Measurements from ENCODE around the gene SERBP1.
A peak's percentile ranks its signal among the peaks of the same experiment; 100 is the strongest.
"Not testable (repeated sequence)": the region's sequence is repeated elsewhere in the genome, so short reads cannot be mapped to it uniquely, and the experiment has no call there.

The SERBP1 gene

DNA sequence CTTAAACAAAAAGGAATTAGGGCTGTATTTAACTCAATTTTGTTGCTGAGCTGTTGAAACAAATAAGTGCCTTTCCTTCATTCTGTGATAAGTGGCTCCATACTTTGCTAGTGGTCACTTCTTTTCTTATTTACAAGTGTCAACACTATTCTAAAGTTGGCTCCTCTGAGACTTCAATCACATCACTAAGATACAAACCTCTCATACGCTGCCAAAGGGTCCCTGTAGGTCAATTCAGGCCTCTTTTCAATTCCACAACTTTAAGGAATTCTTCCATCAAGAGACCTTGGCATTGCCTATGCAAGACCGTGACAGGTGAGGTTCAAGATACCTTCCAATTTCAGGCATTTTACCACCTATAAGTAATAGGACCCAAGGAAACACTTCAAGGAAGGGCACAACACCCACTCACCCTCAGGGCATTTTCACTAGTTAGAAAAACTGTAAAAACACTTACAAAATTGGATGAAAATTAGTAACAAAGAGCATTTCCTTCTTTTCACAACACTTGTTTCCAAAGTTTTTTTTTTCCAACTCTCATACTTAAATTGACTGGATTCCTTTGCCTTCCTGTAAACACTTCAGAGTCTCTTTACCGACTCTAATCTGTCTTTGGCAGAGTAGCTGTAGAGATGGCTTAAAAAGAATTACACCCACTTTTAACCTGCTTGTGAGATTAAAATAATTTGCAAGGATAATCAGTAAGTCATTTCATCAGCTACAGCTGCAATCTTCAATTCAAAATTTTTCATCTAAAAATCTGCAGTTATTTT lies 24.5 kb downstream of the SERBP1 start:
- no peak for DNase-seq (ENCODE audit: low spot score)

DNA sequence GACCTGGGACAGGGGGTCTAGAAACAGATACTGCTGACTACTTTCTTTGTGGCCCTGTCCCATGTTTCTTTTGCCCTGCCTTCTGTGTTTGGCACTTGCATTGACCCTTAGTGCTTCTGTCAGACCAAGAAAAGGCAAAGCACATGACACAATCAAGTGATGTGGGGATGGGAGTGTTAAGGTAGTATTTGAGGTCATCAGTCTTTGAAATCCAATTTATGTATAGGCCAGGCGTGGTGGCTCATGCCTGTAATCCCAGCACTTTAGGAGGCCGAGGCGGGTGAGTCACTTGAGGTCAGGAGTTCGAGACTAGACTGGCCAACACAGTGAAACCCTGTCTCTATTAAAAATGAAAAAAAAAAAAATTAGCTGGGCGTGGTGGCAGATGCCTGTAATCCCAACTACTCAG lies 26.0 kb downstream of the SERBP1 start:
- no peak for DNase-seq (ENCODE audit: low spot score)

DNA sequence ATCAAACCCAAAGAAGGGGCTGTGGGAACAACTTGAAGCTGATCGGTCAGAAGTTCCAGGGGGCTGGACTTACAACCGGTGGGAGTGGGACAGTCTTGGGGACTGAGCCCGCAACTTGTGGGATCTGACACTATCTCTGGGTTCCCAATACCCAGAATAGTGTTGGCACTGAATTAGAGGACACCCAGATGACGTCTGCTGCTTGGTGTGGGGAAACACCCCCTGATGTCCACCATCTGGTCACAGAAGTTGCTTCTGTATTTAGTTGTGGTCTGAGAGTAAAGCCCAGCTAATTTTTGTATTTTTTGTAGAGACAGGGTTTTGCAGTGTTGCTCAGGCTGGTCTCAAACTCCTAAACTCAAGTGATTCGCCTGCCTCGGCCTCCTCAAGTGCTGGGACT lies 28.8 kb downstream of the SERBP1 start:
- DNase-seq (ENCODE audit: low spot score) = no peak

DNA sequence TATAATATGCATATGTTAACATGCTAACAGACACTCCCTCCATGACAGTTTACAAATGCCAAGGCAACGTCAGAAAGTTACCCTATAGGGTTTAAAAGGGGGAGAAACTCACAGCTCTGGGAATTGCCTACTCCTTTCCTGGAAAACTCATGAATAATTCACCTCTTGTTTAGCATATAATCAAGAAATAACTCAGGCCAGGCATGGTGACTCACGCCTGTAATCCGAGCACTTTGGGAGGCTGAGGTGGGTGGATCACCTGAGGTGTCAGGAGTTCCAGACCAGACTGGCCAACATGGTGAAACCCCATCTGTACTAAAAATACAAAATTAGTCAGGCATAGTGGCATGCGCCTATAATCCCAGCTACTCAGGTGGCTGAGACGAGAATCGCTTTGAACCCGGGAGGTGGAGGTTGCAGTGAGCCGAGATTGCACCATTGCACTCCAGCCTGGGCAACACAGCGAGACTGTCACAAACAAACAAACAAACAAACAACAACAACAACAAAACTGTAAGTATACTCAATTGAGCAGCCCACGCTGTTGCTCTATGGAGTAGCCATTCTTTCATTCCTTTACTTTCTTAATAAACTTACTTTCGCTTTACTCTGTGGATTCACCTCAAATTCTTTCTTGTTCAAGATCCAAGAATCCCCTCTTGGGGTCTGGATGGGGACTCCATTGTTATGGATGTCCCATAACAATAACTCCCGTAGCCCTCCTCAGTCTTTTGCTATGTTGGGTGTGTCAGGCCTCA lies 30.0 kb downstream of the SERBP1 start:
- not testable (repeated sequence) for DNase-seq (ENCODE audit: low spot score)

DNA sequence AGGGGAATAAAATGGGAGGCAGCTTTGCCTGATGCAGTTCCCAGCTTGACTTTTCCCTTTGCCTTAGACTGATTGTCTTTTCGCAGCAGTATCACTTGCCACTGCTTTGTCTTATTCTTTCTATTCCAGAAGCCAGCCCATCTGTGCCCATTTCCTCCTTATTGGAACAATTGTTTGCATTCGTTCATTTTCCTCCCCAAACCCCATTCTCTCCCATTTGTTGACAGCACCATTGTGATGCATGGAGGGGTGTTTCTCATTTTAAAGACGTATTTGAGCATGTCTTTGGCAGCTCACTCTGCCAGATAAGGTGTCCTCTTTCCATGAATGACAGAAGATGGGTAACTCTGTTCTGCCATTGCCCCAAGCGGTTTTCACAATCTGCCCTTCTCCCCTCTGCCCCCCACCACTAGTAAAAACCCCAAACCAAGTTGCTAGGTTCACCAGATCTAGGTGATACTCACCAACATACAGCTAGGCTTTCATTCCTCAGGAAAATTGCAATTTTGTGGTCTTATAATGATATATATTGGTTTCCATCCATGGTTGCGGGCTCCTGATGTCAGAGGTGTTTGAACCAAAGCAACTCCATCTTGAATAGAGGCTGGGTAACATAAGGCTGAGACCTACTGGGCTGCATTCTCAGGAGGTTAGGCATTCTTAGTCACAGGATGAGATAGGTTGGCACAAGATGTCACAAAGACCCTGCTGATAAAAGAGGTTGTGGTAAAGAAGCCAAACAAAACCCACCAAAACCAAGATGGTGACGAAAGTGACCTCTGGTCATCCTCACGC lies 30.8 kb downstream of the SERBP1 start:
- no peak for DNase-seq (ENCODE audit: low spot score)

DNA sequence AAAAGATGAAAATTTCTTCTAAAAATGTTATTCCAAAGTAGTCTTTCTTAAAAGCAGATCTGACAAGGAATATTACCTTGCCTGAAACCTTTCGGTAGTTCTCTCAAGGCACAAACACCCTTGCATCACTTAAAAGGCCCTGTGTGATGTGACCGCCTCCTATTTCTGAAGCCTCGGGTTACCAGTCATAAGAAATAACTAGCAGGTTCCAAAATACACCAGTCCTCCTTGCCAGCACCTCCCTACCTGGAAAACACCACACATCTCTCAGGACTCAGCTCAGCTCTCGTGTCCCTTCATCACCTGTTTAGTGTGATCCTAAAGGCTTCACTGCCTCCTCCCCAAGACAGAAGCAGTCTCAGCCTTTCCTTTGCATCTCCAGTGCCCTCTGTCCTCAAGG lies 35.7 kb downstream of the SERBP1 start:
- DNase-seq (ENCODE audit: low spot score) = no peak

DNA sequence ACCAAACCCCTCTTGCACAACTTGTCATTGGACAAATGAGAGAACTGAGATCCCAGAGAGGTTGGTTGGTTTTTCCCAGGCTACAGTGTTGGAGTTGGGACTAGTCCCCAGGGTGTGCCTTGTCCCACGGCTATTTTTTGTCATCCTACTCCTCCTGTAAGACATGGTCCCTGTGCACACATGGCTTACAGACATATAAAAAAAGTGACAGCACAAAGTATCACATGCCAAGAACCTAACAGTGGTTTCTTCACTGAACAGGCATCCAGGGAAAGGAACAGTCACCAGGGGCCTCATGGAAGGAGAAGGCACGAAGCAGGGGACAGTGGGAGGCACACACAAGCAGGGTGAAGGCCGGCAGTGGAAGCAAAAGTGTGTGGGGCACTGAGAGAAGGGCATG lies 36.5 kb downstream of the SERBP1 start:
- peak; percentile 4 for DNase-seq (ENCODE audit: low spot score)

DNA sequence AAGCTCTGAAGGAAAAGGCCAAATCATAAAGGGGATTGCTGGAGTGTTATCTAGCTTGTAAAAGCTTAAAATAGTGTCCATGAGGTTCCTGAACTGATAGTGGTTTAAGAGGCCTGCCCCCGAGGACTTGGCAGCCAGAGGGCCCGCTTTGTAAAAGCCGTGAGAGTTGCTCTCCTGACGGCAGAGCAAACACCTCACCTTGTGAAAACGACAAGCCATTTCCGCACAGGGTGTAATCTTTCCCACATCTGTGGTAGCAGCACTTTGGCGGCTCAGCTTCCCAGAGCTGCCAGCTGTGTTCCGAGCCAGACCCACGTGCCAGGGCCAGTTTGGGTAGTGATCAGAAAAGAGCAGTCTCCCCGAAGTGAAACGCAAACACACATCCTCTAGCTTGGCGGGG lies 37.0 kb downstream of the SERBP1 start:
- DNase-seq (ENCODE audit: low spot score) = no peak

DNA sequence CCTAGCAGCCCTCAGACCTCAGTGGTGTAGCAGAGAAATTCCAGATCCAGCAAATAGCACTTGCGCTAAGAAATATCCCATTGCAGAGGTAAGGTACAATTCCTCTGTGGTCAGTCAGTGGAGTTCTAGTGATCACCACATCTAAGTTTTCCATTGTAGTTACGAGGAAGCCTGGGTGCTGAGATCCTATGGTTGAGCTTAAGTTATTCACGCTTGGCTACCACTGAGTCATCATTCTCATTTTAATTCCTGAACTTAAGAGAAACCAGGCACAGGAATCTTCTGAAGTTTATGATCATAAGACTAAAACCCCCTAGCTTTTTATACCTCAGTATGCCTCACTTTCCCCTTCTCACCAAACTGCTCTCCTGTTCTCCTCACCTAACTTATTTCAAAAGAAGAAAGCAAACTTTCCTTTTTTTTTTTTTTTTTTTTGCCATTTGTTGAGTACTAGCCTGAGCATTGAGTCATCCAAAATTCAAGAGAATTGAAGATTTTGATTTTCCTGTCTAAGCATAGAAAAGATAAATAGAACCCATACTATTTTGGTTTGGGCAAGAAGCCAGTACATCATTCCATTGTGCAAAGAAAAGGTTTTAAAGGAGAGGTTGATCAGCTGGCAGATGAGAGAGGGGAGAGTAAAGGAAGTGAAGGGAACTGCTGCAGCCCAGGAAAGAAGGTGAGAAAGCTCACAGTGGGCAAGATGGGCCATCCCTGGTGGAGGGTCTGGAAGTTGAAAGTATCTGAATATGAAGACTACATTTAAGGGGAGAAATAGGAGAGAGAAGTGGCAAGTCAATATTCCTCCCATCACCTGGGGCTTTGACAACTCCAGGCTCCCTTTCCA lies 39.9 kb downstream of the SERBP1 start:
- no peak for DNase-seq (ENCODE audit: low spot score)

DNA sequence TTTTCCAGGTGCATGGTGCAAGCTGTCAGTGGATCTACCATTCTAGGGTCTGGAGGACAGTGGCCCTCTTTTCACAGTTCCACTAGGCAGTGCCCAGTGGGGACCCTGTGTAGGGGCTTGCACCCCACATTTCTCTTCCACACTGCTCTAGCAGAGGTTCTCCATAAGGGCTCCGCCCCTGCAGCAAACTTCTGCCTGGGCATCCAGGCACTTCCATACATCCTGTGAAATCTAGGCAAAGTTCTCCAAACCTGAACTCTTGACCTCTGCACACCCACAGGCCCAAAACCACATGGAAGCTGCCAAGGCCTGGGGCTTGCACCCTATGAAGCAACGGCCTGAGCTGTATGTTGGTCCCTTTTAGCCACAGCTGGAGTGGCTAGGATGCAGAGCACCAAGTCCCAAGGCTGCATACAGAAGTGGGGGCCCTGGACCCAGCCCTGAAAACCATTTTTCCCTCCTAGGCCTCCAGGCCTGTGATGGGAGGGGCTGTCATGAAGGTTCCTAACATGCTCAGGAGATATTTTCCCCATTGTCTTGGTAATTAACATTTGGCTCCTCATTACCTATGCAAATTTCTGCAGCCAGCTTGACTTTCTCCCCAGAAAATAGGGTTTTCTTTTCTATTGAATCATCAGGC lies 46.1 kb downstream of the SERBP1 start:
- DNase-seq (ENCODE audit: low spot score) = no peak

DNA sequence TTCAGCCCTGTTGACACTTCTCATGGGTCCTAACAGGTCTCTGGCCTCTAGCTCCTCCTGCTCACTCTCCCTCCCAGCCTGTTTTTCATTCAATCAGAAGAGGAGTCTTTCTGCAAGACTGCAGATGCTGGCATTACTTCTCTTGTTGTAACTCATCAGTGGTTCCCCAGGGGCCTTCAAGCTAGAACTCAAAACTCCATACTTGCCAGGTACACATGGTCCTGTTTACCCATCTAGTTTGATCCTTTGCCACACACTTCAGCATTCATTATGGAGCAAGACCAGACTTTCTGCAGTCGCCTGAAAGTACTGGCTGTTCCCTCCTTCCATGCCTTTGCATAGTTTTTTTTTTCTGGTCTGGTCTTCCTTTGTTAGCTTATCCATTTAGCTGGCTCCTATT lies 47.9 kb downstream of the SERBP1 start:
- no peak for DNase-seq (ENCODE audit: low spot score)

DNA sequence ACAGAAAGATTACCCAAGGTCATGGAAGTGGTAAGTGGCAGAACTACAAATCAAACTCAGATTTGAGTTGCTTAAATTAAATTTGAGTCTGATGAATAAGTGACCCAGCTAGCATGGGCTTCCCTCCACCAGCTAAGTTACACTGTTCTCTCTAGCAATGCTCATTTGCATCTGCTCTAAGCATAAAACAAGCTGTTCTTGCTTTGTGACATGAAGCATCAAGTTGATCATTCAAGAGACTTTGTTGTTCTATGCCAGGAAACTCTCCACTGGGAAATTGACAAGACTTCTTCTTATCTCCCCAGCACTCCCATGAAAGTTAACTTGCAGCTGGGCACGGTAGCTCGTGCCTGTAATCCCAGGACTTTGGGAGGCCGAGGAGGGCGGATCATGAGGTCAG lies 49.0 kb downstream of the SERBP1 start:
- DNase-seq (ENCODE audit: low spot score) = no peak

DNA sequence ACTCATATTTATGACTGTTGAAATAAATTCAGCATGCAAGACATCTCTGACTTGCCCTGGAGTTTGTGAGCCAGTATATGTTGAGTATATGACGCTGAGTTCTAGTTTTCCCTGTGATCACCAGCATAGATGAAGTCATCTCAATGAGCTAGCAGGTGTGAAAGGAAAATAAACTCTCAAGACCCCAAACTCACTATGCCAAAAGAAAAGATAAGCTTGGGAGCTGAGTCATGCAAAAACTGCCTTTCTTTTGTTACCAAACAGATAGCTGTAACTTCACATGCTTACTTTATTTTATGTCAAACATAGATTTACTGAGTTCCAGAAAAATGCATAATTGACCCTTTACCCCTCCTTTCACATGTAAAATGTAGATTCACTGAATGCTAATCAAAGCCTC lies 52.9 kb downstream of the SERBP1 start:
- no peak for DNase-seq (ENCODE audit: low spot score)

DNA sequence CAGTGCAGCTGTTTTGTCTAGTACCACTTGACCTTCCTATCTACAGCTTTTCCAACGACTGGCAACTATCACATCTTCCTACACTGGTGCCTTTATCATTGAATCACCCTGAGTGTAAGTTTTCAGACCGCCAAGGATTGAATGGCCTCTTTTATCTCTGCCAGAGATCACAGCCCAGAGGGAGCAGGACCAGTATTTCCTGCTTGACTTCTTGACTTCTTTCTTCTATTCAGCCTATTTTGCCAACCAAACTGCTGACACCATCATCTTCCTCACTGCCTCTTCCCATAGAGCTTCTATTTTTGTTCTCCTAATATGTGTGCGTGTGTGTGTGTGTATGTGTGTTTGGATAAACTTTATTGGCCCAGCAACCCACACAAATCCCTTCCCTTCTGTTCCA lies 53.8 kb downstream of the SERBP1 start:
- no peak for DNase-seq (ENCODE audit: low spot score)

DNA sequence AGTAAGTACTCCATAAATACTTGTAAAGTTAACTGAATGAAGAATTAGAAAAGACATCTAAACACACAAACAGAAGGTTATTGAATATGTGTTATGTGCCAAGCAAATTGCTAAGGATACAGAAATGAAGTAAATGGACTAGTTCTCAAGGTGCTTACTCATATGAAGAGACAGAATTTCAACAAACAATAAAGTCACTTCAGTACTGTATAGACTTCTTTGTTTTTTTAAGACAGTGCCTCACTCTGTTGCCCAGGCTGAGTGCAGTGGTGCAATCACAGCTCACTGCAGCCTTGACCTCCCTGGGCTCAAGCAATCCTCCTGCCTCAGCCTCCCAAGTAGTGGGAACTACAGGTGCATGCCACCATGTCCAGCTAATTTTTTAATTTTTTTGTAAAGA lies 57.3 kb downstream of the SERBP1 start:
- no peak for DNase-seq (ENCODE audit: low spot score)

DNA sequence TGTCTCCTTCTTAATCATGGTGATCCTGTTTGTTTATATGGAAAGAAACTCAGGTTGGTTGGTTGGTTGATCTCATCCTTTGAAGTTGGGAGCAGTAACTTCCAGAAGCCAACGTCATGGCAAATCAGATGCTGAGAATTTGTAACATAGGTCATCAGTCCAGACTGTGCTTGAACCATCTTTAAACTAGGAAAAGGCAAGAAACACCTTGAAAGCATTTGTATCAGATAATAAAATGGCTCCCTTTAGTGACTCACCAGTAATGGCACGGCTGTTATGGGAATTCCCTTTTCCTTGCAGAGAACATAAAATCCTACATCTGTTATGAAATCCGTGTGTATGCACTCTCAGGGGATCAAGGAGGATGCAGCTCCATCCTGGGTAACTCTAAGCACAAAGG lies 58.1 kb downstream of the SERBP1 start:
- no peak for DNase-seq (ENCODE audit: low spot score)

DNA sequence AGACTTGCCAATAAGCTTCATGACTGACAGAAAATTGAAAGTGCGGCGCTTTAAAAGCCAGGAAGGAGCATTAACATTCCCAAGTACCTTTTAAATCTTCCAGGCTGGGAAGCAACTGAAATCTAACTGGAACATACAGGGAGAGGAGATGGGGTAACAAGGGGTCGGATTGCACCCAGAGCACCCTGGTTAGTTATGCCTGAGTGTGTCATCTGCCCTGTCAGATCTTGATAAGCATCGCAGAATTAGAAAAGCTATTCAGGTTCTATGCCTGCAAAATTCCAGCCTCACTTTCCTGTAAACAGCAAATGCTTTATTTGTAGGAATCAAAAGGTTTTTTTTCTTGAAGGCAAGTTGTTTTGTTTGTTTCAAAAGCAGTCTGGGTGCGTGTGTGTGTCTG lies 58.5 kb downstream of the SERBP1 start:
- no peak for DNase-seq (ENCODE audit: low spot score)

DNA sequence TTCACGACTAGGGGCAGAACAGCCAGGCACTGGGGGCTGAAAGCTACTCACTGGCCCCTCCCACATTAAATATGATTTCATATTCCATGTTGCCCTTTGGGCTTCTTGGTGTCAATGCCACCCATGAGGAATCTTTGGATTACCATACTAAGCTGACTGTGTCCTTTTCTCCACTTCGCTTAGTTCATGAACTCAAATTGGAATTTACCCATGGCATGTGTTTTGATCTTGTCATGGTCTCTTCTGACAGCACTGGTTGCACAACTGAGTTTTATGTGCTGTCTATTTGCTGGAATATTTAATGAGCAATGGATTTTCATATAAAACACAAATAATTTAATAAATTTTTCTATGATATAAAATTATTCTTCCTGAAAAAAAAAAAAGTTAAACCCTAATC lies 59.2 kb downstream of the SERBP1 start:
- DNase-seq (ENCODE audit: low spot score) = no peak

DNA sequence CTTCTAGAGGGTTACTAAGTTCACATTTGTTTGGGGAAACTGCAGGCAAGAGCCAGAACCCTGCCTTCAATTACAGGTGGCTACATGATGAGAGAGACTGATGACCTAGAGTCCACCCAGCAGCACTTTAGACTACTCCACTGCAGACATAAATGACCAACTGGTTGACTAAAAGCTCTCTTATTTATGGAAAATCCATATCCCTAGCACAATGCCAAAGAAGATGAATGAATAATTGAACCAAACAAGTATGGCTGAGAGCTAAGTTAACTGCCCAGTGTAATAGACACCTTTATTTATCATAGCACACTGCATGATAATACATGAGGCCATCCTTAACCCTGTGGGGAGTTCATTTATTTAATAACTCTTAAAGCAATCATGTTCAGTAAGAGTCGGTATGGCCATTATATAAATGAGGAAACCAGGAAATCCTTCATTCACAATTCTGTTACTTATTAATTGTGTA lies 62.1 kb downstream of the SERBP1 start:
- DNase-seq (ENCODE audit: low spot score) = no peak

DNA sequence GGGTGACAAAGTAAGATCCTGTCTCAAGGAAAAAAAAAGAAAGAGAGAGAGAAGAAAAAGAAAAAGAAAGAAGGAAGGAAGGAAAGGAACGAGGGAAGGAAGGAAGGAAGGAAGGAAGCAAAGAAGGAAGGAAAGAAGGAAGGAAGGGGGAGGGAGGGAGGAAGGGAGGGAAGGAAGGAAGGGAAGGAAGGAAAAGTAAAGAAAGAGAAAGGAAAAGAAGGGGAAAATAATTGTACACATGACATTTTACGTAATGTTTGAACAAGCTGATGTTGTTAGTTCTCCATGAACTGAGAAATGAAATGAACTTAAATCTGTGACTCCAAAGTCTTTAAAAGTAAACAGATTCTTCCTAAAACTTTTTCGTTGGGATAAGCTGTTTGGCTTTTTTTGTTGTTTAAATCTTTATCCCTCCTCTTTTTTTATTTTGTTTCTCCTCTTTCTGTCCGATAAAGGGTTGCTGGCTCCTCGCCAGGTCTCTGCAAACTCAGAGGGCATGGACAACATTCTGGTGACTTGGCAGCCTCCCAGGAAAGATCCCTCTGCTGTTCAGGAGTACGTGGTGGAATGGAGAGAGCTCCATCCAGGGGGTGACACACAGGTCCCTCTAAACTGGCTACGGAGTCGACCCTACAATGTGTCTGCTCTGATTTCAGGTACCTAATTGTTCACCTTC lies 62.7 kb downstream of the SERBP1 start:
- DNase-seq (ENCODE audit: low spot score) = no peak

DNA sequence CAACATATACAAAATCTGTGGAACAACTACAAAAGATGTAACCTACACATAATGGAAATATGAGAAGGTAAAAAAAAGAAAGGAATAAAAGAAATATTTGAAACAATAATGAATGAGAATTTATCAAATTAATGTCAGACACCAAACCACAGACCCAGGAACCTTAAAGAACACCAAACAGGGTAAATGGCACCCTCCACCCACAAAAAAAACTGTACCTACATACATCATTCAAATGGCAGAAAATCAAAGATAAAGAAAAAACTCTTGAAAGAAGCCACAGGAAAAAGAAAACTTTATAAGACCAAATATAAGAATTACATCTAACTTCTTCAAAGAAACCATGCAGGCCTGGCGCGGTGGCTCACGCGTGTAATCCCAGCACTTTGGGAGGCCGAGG lies 68.6 kb downstream of the SERBP1 start:
- no peak for DNase-seq (ENCODE audit: low spot score)
